Epithelial cell of proximal tubule (primary cell): Measurements from ENCODE around the gene ZNF280C. TPM values are rescaled to one million over a fixed set of nuclear protein-coding genes. Genes with fewer than 3 reads are reported as not detected.
"Not testable (repeated sequence)": the region's sequence is repeated elsewhere in the genome, so short reads cannot be mapped to it uniquely, and the experiment has no call there.

Source experiments
- DNase-seq: peaks from one replicate; pipeline ENCODE4 v3.0.0-alpha.2; 2011; ENCODE audit warnings: low read depth
- H3K4me3 ChIP-seq: 2 replicates; pipeline ENCODE4 v1.5.1; 2011; ENCODE audit warnings: low read depth, mild to moderate bottlenecking, low read length
- total RNA-seq: library from RNA; depleted of rRNA; stranded (reverse); fragments of >200 nt; gene quantifications from 2 replicates; pipeline ENCODE4 v1.2.3, GENCODE V29; 2015
- TF ChIP-seq, protein P1 (sequence below): conservative IDR thresholded peaks from 2 replicates; pipeline ENCODE4 v1.5.1; 2012; ENCODE audit warnings: low read depth, mild to moderate bottlenecking, low read length

Gene ZNF280C
- total RNA-seq, 1 donor from 2014 or later, result 2.8 TPM

DNA sequence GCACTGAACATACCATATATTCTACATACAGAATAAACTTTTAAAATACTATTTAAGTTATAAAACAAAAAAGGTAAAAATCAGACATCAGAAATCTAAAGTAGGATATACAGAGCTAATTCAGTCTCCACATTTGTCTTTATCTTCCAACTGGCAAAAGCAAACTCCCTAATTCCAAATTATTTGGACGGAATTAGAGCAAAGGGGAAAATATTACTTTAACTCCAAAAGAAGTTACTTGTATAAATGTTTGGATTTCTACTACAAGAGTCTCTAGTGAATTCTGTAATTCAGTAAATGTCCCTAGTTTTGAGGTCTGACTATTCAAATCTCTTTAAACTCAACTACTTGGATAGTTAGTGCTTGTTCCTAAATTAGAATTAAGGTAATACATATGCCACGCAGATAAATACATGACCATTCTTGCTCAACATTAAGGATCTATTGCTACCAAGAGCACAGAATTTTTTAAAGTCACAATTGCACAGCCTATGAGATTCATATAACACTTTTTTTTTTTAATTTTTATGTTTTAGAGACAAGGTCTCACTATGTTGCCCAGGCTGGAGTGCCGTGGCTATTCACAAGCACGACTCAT is 7.3 kb downstream of the ZNF280C start:
- H3K4me3 ChIP-seq, result no peak overlapping the region
- TF ChIP-seq, protein P1, sequence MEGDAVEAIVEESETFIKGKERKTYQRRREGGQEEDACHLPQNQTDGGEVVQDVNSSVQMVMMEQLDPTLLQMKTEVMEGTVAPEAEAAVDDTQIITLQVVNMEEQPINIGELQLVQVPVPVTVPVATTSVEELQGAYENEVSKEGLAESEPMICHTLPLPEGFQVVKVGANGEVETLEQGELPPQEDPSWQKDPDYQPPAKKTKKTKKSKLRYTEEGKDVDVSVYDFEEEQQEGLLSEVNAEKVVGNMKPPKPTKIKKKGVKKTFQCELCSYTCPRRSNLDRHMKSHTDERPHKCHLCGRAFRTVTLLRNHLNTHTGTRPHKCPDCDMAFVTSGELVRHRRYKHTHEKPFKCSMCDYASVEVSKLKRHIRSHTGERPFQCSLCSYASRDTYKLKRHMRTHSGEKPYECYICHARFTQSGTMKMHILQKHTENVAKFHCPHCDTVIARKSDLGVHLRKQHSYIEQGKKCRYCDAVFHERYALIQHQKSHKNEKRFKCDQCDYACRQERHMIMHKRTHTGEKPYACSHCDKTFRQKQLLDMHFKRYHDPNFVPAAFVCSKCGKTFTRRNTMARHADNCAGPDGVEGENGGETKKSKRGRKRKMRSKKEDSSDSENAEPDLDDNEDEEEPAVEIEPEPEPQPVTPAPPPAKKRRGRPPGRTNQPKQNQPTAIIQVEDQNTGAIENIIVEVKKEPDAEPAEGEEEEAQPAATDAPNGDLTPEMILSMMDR, result no peak
- DNase-seq, result no peak

GRCh38 chrX:130260316-130260715 is 8.4 kb downstream of the ZNF280C start:
- TF ChIP-seq, protein P1, result no peak

DNA sequence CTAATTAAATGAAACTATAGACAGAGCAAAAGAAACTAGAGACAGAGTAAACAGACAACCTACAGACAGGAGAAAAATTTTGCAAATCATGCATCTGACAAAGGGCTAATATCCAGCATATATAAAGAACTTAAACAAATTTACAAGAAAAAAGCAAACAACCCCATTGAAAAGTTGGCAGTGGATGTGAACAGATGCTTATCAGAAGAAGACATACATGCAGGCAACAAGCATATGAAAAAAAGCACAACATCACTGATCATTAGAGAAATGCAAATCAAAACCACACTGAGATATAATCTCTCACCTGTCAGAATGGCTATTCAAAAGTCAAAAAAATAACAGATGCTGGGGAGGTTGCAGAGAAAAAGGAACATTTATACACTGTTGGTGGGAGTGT is 14.8 kb downstream of the ZNF280C start:
- no peak overlapping the region for H3K4me3 ChIP-seq
- TF ChIP-seq, protein P1, result no peak
- DNase-seq, result no peak

More at GRCh38 chrX:130260316-130260715, 8.4 kb downstream of the ZNF280C start:
- DNase-seq, result no peak
- no peak overlapping the region for H3K4me3 ChIP-seq

- TF ChIP-seq, protein P1, result no peak
- DNase-seq, result no peak
- H3K4me3 ChIP-seq, result no peak overlapping the region
Measured at GRCh38 chrX:130251671-130252070, 17.0 kb downstream of the ZNF280C start.

- TF ChIP-seq, protein P1, result no peak
- no peak for DNase-seq
- no peak overlapping the region for H3K4me3 ChIP-seq
Measured at GRCh38 chrX:130247996-130248395, 20.7 kb downstream of the ZNF280C start.

DNA sequence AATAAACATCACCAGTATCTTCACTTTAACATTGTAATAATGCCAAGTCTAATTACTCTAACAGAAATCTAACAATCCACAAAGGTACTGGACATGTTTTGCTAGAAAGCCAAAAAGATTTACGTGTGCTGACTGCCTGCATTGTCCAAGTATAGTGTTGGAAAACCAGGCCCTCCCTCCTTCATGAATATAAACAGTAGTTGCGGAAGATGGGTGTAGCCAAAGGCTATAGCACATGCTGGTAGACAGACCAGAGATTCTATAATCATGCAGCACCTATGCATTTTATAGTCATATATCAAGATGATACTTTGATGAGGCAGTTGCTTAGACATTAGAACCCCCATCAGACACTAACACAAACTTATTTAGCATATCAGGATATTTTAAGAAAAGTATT is 22.6 kb downstream of the ZNF280C start:
- no peak overlapping the region for H3K4me3 ChIP-seq
- DNase-seq, result no peak
- TF ChIP-seq, protein P1, result no peak

DNA sequence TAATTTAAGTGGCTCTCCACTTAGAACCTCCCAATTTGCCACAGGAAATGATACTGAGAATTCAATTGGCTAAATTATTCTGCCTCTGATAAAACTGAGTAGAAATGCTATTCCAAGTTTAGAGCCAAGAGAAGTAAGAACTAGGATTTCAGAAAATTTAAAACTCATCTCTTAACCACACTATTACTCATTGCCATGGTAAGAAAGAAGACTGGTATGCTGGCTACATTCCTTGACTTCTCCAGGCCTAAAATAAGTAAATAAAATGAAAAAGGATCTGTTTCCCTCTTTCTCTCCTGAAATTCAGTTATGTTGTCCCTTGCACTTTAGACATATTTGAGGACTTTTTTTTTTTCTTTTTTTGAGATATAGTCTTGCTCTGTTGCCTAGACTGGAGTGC is 23.3 kb downstream of the ZNF280C start:
- TF ChIP-seq, protein P1, result no peak
- DNase-seq, result no peak
- H3K4me3 ChIP-seq, result no peak overlapping the region

- not testable (repeated sequence) for H3K4me3 ChIP-seq, DNase-seq
Measured at GRCh38 chrX:130231184-130231583, 37.5 kb downstream of the ZNF280C start.
